ENCODE measurements around the gene SPATC1L. TPM values are rescaled to one million over a fixed set of nuclear protein-coding genes. Genes with fewer than 3 reads are reported as not detected.

Gene SPATC1L
- total and polyA plus RNA-seq, 2 donors (not counting 1 experiment from before 2014, with no cell fraction given): 11.4 to 15.4 TPM

- H3K27ac ChIP-seq (ENCODE audit: low read length in 2 of 2): no peak overlapping the region
- H2AFZ ChIP-seq (ENCODE audit: insufficient read depth, low read depth, low read length, poor library complexity, severe bottlenecking): no peak overlapping the region
- no peak for TF ChIP-seq CTCF (IDR thresholded peaks at IDR 0.05)
- TF ChIP-seq EZH2 (IDR thresholded peaks at IDR 0.05; ENCODE audit: borderline replicate concordance, insufficient read depth, low read depth, low read length, poor library complexity, severe bottlenecking): no peak
- peaks cover 0 to 9% (median 0%) of the 10 kb centered on the region in 3 donors for H3K9me3 ChIP-seq (ENCODE audit: control extremely low read depth in 1 of 3, control insufficient read depth in 2 of 3, insufficient read depth in 1 of 3, low read length in 2 of 3)
- H3K4me2 ChIP-seq (replicated peaks; ENCODE audit: low read depth, low read length, poor library complexity, severe bottlenecking): no peak overlapping the region
- H3K4me1 ChIP-seq (ENCODE audit: control insufficient read depth in 2 of 2, insufficient read depth in 2 of 2, low read length in 2 of 2): no peaks in the 10 kb centered on the region
- no peaks in the 10 kb centered on the region for H4K20me1 ChIP-seq (ENCODE audit: control insufficient read depth, insufficient read depth, low read length, poor library complexity, severe bottlenecking)
- ATAC-seq (ENCODE audit: low read depth) (no peak), DNase-seq (no peak)
- H3K27me3 ChIP-seq (replicated peaks in 1 of 4; ENCODE audit: control extremely low read depth in 1 of 4, control insufficient read depth in 3 of 4, insufficient read depth in 4 of 4, low read length in 3 of 4): no peaks in the 10 kb centered on the region
- Mint-ChIP-seq H3K9me3 (ENCODE audit: insufficient read depth) (no peaks in the 10 kb centered on the region), H3K4me1 (no peaks in the 10 kb centered on the region), H3K4me3 (no peak overlapping the region), H3K27me3 (peaks cover 3% of the 10 kb centered on the region), H3K27ac (no peak overlapping the region)
- no peaks in the 10 kb centered on the region for H3K79me2 ChIP-seq (ENCODE audit: control insufficient read depth, insufficient read depth, low read length)
- 87% methylated on average over 7 of the region's 7 CpGs for WGBS (ENCODE audit: insufficient coverage)
- no peaks in the 10 kb centered on the region for H3K36me3 ChIP-seq (replicated peaks in 1 of 2; ENCODE audit: control extremely low read depth in 1 of 2, control insufficient read depth in 1 of 2, extremely low read depth in 1 of 2, insufficient read depth in 2 of 2, low read length in 1 of 2)
- ChIA-PET CTCF (no interaction called here), POLR2A (no interaction called here)
- no peak overlapping the region for H3K9ac ChIP-seq (ENCODE audit: low read length)
- no peak overlapping the region for H3K4me3 ChIP-seq (ENCODE audit: control extremely low read depth in 1 of 5, extremely low read depth in 1 of 5, insufficient read depth in 1 of 5, low read depth in 2 of 5, low read length in 4 of 5)
- intact Hi-C loops (cut with micrococcal nuclease): no loop called here
These were observed 46.4 kb downstream of the SPATC1L start for GRCh38 chr21:46137908-46138307.

- H3K36me3 ChIP-seq (replicated peaks in 1 of 2; ENCODE audit: control extremely low read depth in 1 of 2, control insufficient read depth in 1 of 2, extremely low read depth in 1 of 2, insufficient read depth in 2 of 2, low read length in 1 of 2): no peaks in the 10 kb centered on the region
- ChIA-PET CTCF (no interaction called here), POLR2A (no interaction called here)
- DNase-seq (no peak), ATAC-seq (ENCODE audit: low read depth) (no peak)
- H3K27ac ChIP-seq (ENCODE audit: low read length in 2 of 2): no peak overlapping the region
- H3K27ac Mint-ChIP-seq: no peak overlapping the region
- no peak overlapping the region for H2AFZ ChIP-seq (ENCODE audit: insufficient read depth, low read depth, low read length, poor library complexity, severe bottlenecking)
- H3K27me3 ChIP-seq (replicated peaks in 1 of 4; ENCODE audit: control extremely low read depth in 1 of 4, control insufficient read depth in 3 of 4, insufficient read depth in 4 of 4, low read length in 3 of 4): no peaks in the 10 kb centered on the region
- no peaks in the 10 kb centered on the region for H3K9me3 ChIP-seq (ENCODE audit: control extremely low read depth in 1 of 3, control insufficient read depth in 2 of 3, insufficient read depth in 1 of 3, low read length in 2 of 3)
- TF ChIP-seq EZH2 (IDR thresholded peaks at IDR 0.05; ENCODE audit: borderline replicate concordance, insufficient read depth, low read depth, low read length, poor library complexity, severe bottlenecking) (no peak), CTCF (IDR thresholded peaks at IDR 0.05) (no peak)
- intact Hi-C loops (cut with micrococcal nuclease): no loop called here
- H3K79me2 ChIP-seq (ENCODE audit: control insufficient read depth, insufficient read depth, low read length): no peaks in the 10 kb centered on the region
- H3K4me1 Mint-ChIP-seq: no peaks in the 10 kb centered on the region
- no peak overlapping the region for H3K4me3 Mint-ChIP-seq
- no peaks in the 10 kb centered on the region for H3K4me1 ChIP-seq (ENCODE audit: control insufficient read depth in 2 of 2, insufficient read depth in 2 of 2, low read length in 2 of 2)
- H3K4me3 ChIP-seq (ENCODE audit: control extremely low read depth in 1 of 5, extremely low read depth in 1 of 5, insufficient read depth in 1 of 5, low read depth in 2 of 5, low read length in 4 of 5): no peak overlapping the region
- H4K20me1 ChIP-seq (ENCODE audit: control insufficient read depth, insufficient read depth, low read length, poor library complexity, severe bottlenecking): no peaks in the 10 kb centered on the region
- peaks cover 3% of the 10 kb centered on the region for H3K27me3 Mint-ChIP-seq
- no peaks in the 10 kb centered on the region for H3K9me3 Mint-ChIP-seq (ENCODE audit: insufficient read depth)
- no peak overlapping the region for H3K4me2 ChIP-seq (replicated peaks; ENCODE audit: low read depth, low read length, poor library complexity, severe bottlenecking)
- no peak overlapping the region for H3K9ac ChIP-seq (ENCODE audit: low read length)
- 91% methylated on average over 22 of the region's 22 CpGs for WGBS (ENCODE audit: insufficient coverage)
These were observed 47.4 kb downstream of the SPATC1L start for GRCh38 chr21:46136739-46137349.

Data from B cell (primary cell).